Left hindlimb (tissue), 1 donor: ENCODE results near the gene MYOF.
"Not testable (repeated sequence)": the region's sequence is repeated elsewhere in the genome, so short reads cannot be mapped to it uniquely, and the experiment has no call there.

Experiments
- DNase-seq: peaks from one replicate; pipeline ENCODE4 v3.0.0-alpha.2; 2018

The MYOF gene

DNA sequence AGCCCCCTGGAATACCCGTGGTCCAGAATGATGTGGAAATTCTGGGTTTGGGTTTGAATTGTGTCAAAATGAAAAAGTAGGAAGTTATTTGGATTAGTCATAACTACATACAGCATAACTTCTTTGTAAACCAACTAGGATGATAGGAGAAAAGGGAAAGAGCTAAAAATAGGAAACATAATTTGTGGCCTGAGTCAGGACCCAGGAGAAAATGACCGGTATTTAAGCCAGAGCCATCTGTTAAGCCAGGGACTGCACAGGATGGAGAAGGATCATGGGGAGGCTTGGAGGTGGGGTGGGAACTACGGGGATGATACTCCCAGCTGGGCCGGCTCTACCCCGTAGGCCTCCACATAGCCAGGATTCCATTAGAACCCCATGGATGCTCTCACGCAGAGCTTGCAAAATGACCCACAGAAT, 98.6 kb downstream of the MYOF start:
- DNase-seq: no peak

DNA sequence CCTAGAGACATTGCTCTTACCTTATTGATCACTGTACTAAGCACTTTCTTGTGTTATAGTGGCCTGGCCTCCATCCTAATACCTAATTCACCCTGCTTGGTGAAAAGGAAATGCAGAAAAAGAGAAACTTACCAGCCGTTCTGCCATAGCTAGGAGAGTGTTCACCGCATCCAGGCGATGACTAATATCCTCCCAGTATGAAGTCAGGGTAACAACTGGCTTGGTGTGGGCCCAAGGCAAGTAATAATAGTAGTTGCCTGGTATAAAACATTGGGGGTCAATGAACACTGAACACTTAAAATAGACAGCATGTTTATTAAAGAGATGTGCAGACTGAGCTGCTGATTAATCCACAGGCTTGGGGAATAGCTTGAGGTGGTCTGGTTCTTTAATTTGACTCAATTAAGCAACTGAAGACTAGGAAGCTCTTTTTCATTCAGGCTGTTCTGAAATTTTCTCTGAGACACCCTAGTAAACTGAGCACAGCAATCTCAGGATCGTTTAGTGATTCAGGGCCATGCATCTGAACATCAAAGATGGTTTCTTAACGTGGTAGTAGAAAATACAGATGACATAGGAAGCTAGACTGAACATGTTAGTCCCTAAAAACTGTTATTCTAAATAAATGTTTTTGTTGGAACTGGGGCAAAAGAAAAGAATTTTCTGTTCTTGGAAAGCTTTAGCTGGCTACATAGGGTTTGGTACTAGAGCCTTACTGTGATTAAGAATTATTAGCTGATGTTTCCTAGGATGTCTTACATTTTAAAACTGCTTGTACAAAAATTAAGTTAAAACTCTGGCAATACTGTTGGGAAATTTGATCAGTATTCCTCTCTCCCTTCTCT, 102.2 kb downstream of the MYOF start:
- no peak for DNase-seq

DNA sequence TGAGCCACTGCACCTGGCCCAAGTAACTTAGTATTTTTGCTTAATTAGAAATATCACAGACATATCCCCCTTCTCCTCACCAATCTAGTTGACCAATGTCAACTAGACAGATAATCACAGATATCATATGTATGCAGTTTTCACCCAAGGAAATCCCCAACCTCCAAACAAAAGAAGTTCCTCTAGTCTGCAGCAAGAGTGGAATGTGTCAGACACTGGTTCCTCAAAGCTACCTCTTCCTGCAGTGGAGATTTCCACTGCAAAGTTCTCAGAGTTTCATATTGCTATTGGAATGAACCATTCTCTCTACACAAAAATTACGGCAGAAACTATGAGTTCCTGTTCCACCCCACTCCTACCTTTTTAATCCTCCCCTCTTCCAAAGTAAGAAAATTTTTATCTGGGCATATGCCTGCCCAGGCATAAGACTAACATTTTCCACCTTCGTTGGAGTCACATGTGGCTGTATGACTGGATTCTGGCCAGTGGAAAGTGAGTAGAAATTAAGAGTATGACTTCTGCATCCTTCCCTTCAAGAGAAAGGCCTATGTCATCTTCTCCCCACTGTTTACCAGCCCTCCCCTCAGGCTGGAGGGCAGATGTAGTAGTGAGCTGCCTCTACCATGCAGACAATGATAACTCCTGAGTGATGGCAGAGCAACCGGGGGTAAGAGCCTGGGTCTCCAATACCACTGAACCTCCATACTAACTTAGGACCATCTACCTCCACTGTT, 103.0 kb downstream of the MYOF start:
- no peak for DNase-seq

DNA sequence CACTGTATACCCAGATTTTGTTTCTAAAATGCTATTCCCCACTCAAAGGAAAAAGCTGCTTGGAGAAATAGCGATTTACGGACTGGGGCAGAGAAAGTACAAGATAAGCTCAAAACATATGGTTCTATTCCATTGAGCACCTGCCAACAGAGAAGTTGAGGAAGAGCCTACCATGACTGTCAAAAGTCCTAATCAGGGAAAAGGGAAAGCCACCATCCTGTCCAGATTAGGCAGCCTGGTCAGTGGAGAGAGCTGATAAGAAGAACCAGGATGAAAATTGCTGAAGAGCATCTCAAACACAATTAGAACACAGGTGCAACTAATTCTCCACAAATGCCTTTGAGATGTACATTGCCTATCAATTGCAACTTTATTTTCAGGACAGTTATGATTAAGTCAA, 104.1 kb downstream of the MYOF start:
- no peak for DNase-seq

DNA sequence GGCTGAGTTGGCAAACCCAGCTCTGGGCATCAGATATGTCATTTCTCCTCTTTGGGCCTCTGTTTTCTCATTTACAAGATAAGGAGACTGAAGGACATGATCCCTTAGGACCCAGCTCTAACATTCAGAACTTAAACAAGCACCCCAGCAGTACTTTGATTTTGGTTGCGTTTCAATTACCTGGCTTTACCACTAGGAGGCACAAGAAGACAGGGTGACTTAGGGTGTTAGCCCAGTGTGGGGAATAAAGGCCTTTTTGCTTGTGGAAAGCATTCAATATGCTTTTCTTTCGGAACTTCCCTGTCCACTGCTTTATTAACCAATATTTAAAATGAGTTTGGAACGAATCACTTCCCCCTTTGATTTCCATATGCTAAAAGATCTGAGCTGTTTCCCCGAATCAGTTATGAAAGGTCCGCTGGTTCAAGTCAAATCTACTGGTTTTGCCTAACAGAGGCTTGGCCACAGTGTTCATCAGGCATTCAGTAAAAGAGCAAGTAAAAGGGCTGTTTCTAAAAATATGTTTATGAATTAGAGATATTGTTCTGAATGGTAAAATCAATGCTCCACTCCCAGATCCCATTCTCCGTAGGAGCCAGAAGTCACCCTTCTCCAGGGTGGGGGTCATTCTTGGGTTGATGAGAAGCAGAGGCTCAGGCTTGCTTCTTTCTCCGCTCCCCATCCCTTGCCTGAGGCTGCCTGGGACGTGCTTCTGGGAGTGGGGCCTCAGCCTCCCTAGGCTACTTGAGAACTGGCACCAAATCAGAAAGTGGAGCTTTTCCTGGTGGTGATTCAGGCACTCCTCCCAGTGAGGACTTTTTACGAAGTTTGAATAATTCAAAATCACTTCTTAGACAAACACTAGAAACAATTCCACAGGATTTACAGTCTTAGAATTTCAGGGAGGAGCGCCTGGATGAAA, 105.5 kb downstream of the MYOF start:
- DNase-seq: peak; percentile 71

DNA sequence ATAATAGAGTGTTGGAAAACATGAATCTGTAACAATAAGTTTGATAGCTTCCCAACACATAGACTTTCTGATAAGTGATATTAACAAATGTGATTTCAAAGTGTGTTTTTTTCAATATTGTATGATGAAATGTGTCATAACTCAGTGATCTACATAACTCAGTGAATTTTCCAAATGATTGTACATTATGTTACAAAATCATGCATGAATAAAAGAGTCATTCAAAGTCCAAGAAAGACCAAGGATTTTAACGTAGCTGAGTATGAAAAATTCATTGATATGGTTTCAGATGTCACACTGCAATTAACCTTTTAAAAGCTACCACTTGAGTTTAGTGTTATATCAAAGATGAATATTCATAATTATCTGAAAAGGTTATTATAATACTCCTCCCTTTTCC, 111.2 kb downstream of the MYOF start:
- no peak for DNase-seq

DNA sequence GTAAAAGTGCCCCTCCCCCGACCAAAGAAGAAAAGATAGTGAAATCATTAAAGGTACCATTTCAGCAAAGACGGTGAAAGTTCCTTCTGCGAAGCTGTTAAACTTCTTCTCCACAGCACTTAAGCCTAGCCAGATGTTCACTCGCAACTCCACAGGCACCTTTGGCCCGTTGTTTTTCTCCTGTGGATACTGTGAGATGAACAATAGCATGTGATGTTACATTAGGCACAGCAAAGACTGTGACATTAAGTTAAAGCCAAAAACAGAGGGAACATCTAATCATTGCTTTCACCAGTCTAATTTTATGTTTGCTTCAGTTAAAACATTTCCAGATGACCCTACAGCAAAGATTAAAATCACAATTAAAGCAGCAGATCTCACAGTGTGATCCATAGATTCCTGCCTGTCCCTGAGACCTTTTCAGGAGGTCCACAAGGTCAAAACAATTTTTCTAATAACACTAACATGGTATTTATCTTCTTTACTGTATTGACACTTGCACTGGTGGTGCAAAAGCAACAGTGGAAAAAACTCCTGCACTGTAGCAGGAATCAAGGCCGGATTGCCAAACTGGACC, 112.5 kb downstream of the MYOF start:
- DNase-seq: no peak

DNA sequence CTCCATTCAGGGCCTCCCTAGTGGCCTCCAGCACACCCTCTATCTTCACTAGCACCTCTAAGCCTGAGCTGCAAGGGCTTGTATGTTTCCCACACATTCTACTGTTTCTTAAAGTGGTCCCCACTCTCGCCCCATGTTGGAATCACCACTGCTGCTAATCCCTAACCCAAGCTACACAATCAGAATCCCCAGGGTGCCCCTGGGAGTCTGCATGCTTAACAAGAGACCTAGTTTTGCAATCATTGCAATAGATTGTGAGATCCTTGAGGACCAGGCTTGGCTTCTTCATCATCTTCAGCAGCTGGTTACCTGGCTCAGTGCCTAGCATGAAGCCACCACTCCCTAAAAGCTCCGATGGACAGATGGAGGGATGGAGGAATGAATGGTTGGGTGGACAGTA, 113.9 kb downstream of the MYOF start:
- DNase-seq: no peak

DNA sequence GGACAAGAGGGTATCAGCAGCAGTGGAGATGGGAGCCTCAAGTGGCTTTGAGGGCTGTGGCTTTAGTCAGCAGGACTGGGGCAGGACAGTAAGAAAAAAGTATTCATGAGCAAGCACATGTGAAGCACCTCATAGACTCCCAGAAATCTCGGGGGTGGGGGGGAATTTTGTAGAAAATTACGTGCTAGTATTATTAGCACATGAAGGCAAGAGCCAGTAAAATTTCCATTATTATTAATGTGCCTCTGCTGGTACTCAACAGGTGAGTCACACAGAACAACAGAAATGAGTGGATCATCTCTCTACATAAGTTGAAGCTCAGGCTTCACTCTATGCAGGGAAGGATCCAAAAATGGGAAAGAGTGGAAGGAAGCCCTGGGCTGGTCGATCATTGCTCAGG, 114.5 kb downstream of the MYOF start:
- no peak for DNase-seq

DNA sequence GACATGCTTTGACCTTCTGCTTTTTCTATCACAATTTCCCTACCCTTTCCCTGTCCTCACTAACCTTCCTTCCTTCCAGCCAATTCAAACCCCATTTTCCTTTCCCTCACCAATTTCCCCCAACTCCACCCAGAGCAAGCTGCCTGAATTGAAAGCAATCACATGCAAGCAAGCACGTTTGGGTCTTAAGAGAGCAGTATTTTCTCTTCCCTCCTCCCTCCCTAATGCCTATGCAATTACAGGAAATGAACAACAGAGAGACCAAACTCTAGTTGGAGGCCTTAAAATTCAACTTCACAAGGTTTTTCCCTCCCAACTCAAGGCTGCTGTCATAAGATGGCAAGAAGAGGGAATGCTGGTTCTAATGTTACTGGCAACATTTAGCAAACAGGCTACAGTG, 117.2 kb downstream of the MYOF start:
- DNase-seq: no peak

DNA sequence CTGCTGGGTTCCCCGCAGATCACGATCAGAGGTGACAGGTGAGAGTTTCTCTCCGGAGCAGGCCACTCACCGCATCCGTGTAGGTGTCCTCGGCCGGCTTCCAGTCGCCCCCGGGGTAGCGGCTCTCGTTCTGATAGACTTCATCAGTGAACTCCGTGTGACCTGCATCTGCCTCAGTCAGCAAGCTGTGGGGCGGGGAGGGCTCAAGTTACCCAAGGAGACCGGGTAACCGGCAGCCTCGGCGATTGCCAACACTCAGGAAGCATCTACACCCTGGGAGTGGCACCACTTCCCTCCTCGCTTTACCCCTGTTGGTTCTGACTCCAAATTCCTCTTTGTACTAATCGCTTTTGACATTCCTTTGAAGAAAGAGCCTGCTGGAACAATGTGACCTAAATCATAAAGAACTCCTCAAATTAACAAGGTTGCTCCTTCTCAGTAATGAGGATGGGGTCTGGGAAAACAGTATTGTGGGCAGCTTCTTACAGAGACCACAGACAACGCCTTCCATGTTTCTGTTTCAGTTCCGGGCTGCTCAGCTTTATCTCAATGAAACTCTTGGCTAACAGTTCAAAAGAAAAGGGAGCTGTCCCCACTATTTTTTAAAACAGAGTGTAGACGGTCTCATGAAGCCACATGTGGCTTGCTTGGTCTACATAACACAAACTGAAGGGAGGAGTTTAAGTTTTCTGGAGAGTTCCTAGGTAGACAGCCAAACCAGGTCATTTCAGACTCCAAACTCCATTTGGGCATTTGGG, 118.1 kb downstream of the MYOF start:
- no peak for DNase-seq

DNA sequence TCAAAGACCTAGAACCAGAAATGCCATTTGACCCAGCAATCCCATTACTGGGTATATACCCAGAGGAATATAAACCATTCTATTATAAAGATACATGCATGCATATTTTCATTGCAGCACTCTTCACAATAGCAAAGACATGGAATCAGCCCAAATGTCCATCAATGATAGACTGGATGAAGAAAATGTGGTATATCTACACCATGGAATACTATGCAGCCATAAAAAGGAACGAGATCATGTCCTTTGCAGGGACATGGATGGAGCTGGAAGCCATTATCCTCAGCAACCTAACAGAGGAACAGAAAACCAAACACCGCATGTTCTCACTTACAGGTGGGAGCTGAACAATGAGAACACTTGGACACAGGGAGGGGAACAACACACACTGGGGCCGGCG, 123.7 kb downstream of the MYOF start:
- not testable (repeated sequence) for DNase-seq

DNA sequence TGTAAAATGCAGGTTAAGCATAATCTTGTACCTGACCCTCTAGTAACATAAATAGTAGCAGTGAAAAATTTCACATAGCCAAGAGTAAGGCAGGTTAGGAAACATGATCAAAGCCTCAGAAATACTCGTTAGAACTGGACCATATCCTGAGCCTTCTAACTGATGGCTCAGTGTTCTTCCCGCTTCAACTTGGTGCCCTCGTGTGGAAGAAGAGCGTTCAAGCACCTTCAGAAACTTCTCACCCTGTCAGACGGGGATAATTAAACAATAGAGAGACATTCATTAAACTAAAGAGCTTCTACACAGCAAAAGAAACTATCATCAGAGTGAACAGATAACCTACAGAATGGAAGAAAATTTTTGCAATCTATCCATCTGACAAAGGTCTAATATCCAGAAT, 124.5 kb downstream of the MYOF start:
- DNase-seq: no peak

DNA sequence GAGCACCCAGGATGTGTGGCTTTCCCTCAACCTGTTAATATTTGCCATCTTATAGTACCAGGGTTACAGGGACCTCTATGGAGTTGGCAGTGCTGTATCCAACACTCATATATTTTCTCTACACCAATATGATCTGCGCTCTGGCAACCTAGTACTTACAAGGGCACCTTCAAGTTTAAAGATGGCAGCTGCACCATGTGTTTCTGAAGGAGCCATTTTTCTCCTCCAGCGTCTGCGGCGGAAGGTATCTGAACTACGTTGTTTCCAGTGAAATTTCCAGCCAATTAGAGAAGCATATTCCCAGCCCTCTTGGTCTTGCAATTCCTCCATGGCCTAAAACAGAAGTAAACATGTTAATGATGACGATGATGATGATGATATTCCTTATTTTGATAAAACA, 125.6 kb downstream of the MYOF start:
- no peak for DNase-seq

DNA sequence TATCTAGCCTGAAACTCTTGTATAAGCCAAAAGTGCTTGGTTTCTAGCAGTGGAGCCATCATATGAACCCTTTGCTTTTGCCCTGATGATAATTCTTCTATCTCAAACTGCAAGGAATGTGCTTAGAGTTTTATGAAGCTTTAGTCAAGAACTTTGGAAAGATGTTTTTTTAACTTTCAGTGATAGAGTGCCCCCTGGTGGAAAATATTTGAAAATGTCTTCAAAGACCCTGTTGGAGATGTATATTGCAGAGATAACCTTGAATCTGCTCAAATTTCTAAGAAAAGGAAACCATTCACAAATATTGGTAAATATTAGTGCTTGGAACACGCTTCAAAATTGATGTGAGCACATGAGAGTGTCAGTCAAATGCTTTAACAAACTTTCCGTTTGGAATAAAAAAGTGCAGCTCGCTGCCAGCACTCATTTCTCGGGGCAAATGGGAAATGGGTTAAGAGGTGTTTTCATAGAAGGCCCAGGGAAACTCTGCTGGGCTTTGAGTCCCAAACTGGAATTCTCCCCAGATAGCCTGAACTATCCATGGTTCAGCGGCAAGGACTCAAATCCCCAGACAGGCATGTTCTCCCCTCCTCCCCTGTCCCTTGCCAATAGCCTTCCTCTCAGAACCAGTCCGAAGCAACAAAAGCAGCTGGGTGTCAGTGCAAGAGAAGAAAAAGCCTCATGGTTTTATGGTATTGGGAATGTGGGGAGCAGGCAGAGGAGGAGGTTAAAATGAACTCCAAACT, 129.3 kb downstream of the MYOF start:
- no peak for DNase-seq

DNA sequence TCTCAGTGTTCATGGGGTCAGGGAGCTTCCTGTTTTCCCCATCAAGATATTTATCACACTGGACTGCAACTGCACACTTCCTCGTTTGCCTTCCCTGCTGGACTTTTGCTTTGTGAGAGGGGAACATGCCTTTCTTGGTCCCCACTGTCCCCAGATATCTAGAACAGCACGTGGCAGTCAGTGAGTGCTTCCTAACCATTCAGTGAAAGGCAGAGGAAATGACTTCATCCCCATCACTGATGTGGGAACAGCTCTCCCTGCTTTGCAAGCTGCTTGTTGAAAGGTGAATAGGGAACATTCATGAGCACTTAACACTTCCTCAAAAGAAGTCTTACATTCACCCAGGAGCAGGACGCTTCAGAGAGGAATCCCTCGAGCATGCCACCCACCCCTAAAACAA, 135.4 kb downstream of the MYOF start:
- no peak for DNase-seq

DNA sequence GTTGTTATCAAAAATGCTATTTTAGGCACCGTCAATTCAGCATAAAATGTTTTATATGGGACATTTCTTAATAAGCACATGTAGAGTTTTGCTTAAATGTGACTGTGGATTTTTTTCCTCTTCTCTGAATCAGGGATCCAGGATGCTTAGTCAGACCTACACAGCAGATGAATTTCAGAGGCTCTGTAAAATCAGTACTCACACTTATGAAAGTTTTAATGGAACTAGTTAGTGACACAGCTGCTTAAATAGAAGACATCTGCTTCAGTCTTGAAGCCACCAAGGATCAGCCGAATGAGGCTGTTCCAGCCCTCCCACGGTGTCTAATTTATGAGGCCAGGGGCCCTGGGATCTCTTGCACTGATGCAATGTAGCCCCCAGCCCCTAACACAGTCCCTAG, 136.0 kb downstream of the MYOF start:
- DNase-seq: no peak

DNA sequence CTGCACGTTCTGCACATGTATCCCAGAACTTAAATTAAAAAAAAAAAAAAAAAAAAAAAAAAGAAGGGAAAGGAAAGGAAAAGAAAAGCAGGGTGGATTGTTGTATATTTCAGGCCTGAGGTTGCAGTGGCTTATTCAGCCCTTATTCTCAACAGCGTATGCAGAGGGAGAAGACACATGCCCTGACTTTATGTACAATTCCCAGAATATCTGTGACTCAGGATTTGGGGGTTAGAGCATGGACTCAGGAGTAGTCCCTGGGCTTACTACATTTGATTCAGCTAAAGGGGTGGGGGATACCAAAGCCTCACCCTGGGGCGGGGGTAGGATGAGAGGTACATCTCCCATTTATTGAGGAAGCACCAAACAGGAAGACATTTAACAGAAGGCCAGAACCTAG, 137.4 kb downstream of the MYOF start:
- no peak for DNase-seq

DNA sequence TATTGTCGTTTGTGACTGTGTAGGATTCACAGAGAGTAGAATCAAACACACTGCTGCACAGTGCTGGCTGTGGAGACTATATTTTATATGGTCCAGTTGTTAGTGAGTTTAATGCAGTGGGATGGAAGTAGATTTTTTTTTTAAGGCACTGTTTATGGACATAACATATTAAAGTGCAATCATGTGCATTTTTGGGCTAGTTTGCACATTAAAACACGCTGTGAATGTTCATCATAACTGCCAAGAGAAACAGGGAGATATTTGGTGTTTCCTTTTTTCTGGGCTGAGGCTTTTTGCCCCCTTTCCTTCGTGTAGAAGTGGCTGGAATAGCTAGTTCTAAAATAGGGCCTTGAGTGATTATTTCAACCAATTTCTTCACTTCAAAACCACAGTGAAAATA, 139.2 kb downstream of the MYOF start:
- no peak for DNase-seq

DNA sequence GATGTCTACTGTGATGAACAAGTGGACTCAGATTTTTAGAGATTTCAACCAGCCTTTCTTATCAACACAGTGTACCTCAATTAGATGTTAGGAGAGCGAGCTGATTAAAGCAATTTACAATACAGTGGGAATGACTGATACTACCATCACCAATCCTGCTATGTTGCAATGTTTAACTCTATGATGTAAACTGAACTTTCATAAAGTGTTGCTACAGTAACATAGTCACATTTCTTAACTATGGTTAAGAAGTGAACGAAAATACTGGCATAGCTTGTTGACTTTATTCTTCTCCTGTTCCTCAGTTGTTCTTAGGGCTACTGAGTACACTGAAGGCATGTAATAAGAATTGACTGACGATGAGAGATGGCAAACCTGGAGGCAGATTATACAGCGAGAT, 139.8 kb downstream of the MYOF start:
- DNase-seq: no peak

DNA sequence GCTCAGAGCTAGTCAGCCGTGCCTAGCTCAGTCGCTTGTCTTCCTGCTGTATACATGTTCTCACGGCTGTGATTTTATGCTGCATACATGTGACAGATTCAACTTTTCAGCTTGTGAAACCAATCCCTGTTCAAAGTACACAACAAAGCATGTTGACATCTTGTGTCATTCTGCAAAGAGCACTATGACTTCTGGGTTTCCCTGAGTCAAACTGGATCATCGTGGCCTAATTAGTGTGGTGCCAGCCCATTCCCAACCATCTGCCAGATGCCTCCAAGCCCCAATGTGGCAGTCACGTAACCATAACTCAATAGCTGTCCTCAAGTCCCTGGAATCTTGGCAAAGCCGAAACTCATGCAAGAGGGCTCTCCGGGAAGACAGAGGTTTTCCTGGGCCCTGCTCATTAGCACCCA, 144.8 kb downstream of the MYOF start:
- DNase-seq: no peak

DNA sequence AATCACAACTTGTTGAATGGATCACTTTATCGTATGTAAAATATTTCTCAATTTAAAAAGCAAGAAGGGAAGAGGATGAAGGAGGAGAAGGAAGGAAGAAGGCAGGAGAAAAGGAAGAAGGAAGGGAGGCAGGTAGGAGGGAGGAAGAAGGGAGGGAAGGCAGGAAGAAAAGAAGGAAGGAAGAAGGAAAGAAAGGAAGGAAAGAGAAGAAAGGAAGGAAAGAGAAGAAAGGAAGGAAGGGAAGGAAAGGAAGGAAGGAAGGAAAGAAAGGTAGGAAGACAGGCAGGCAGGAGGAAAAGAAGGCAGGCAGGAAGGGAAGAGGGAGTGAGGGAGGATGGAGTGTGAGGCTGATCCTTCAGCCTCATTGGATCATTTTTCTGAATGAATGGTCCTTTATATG, 145.5 kb downstream of the MYOF start:
- no peak for DNase-seq
